G401 (cell line): ENCODE data around the gene HOXC9. TPM values are rescaled to one million over a fixed set of nuclear protein-coding genes. Genes with fewer than 3 reads are reported as not detected.

Experiments used
- DNase-seq: peaks from one replicate; pipeline ENCODE4 v3.0.0-alpha.2; 2015; ENCODE audit warnings: low spot score
- in situ Hi-C: cut with HindIII; loops from 2 replicates; pipeline ENCODE4 v1.10.0; 2016; ENCODE audit warnings: low sequenced_read_pairs, mixed read lengths
- total RNA-seq: library from RNA; depleted of rRNA; stranded (reverse); fragments of >200 nt; shearing (Covaris generic); gene quantifications from 2 replicates; pipeline ENCODE4 v1.2.3, GENCODE V29; 2014

The HOXC9 gene
- total RNA-seq, 1 experiment from 2014 or later: 18.7 TPM

- in situ Hi-C loops: loop anchor here (25.0 kb wide), 1 partner anchor 169 kb away; the partner anchor contains the start of gene SMUG1
- no peak for DNase-seq
Observed at GRCh38 chr12:54018468-54018984, 18.6 kb downstream of the HOXC9 start.

GRCh38 chr12:54019091-54019811 is 19.3 kb downstream of the HOXC9 start:
- DNase-seq: no peak
- in situ Hi-C loops: loop anchor here (25.0 kb wide), 1 partner anchor 168 kb away; the partner anchor contains the start of gene SMUG1

- DNase-seq: no peak
- in situ Hi-C loops: loop anchor here (25.0 kb wide), 1 partner anchor 167 kb away; the partner anchor contains the start of gene SMUG1
Observed at GRCh38 chr12:54019924-54020590, 20.1 kb downstream of the HOXC9 start.

GRCh38 chr12:54020591-54021405 is 20.8 kb downstream of the HOXC9 start:
- no peak for DNase-seq
- in situ Hi-C loops: loop anchor here (25.0 kb wide), 1 partner anchor 167 kb away; the partner anchor contains the start of gene SMUG1

- DNase-seq: no peak
- in situ Hi-C loops: loop anchor here (25.0 kb wide), 1 partner anchor 166 kb away; the partner anchor contains the start of gene SMUG1
Observed at GRCh38 chr12:54021432-54022013, 21.6 kb downstream of the HOXC9 start.

GRCh38 chr12:54022960-54023884 is 23.3 kb downstream of the HOXC9 start:
- no peak for DNase-seq
- in situ Hi-C loops: loop anchor here (25.0 kb wide), 1 partner anchor 164 kb away; the partner anchor contains the start of gene SMUG1

- no peak for DNase-seq
- in situ Hi-C loops: loop anchor here (25.0 kb wide), 1 partner anchor 163 kb away; the partner anchor contains the start of gene SMUG1
Observed at GRCh38 chr12:54024127-54024526, 24.2 kb downstream of the HOXC9 start.

GRCh38 chr12:54024581-54025305 is 24.8 kb downstream of the HOXC9 start:
- in situ Hi-C loops: loop anchor here (25.0 kb wide), 1 partner anchor 163 kb away; the partner anchor contains the start of gene SMUG1
- no peak for DNase-seq

GRCh38 chr12:54025499-54026405 is 25.8 kb downstream of the HOXC9 start:
- in situ Hi-C loops: no loop called here
- DNase-seq: no peak

- in situ Hi-C loops: no loop called here
- no peak for DNase-seq
Observed at GRCh38 chr12:54026640-54027441, 26.9 kb downstream of the HOXC9 start.

- in situ Hi-C loops: no loop called here
- no peak for DNase-seq
Observed at GRCh38 chr12:54027442-54027786, 27.5 kb downstream of the HOXC9 start.

GRCh38 chr12:54028314-54029201 is 28.6 kb downstream of the HOXC9 start, which contains the start of gene HOXC6:
Gene HOXC6 (plus strand): TSS chr12:54028440. CDS start chr12:54028522, 82 bp downstream.
- no peak for DNase-seq
- in situ Hi-C loops: no loop called here

GRCh38 chr12:54029529-54030441 is 29.8 kb downstream of the HOXC9 start:
- in situ Hi-C loops: no loop called here
- no peak for DNase-seq

- no peak for DNase-seq
- in situ Hi-C loops: no loop called here
Observed at GRCh38 chr12:54030442-54030801, 30.5 kb downstream of the HOXC9 start.
